ENCODE measurements around the gene SYNPO2. TPM values are rescaled to one million over a fixed set of nuclear protein-coding genes. Genes with fewer than 3 reads are reported as not detected.
"Not testable (repeated sequence)": the region's sequence is repeated elsewhere in the genome, so short reads cannot be mapped to it uniquely, and the experiment has no call there.

The SYNPO2 gene
- total and polyA plus RNA-seq, 2 of the 8 experiments (the other 6 are each of a cell fraction or from before 2014, with no cell fraction given), result 0.50 to 4.2 TPM

DNA sequence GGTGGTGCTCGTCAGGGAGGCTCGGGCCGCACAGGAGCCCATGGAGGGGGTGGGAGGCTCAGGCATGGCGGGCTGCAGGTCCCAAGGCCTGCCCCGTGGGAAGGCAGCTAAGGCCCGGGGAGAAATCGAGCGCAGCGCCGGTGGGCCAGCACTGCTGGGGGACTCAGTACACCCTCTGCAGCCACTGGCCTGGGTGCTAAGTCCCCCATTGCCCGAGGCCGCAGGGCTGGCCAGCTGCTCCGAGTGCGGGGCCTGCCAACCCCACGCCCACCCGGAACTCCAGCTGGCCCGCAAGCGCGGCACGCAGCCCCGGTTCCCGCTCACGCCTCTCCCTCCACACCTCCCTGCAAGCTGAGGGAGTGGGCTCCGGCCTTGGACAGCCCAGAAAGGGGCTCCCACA lies 88.4 kb downstream of the SYNPO2 start:
- H2BK20ac ChIP-seq (ENCODE audit: low read length); H4K5ac ChIP-seq (ENCODE audit: insufficient read length, low read depth, low read length); DNase-seq (ENCODE audit: low read depth in 1 of 2, low spot score in 2 of 2); H2BK15ac ChIP-seq (ENCODE audit: low read length); H3K4me2 ChIP-seq (ENCODE audit: insufficient read depth in 1 of 2, low read depth in 2 of 2, low read length in 2 of 2); H3K27me3 ChIP-seq (replicated peaks in 1 of 4; ENCODE audit: control insufficient read depth in 3 of 4, extremely low read depth in 1 of 4, insufficient read depth in 3 of 4, low read length in 3 of 4); H2BK5ac ChIP-seq (ENCODE audit: low read depth, low read length); H3K79me2 ChIP-seq (ENCODE audit: control insufficient read depth in 1 of 2, insufficient read depth in 2 of 2, low read length in 2 of 2); H2BK12ac ChIP-seq (ENCODE audit: low read depth, low read length); H3K4me3 ChIP-seq (ENCODE audit: extremely low read depth in 1 of 4, insufficient read depth in 2 of 4, low read depth in 3 of 4, low read length in 4 of 4); H3K14ac ChIP-seq (ENCODE audit: insufficient read length); H3K9ac ChIP-seq (replicated peaks in 1 of 4; ENCODE audit: extremely low read depth in 1 of 4, low read depth in 3 of 4, low read length in 3 of 4); H3K27ac ChIP-seq (ENCODE audit: low read depth, low read length); FAIRE-seq; H3K36me3 ChIP-seq (ENCODE audit: control insufficient read depth in 2 of 4, insufficient read depth in 4 of 4, low read length in 3 of 4); H2AFZ ChIP-seq (ENCODE audit: low read length); H3K56ac ChIP-seq (replicated peaks; ENCODE audit: insufficient read length, low read depth, low read length); H2BK120ac ChIP-seq (replicated peaks; ENCODE audit: low read depth, low read length); H3K9me3 ChIP-seq (ENCODE audit: insufficient read depth in 2 of 2, low read depth in 1 of 2, low read length in 1 of 2); POLR2A ChIA-PET (ENCODE audit: partially characterized antibody); H3K23ac ChIP-seq (ENCODE audit: insufficient read length); H4K20me1 ChIP-seq (replicated peaks in 1 of 2; ENCODE audit: control insufficient read depth in 1 of 2, insufficient read depth in 2 of 2, low read length in 2 of 2); H4K91ac ChIP-seq (replicated peaks; ENCODE audit: insufficient read length, low read length); H2AK5ac ChIP-seq (ENCODE audit: low read depth, low read length); H3K4me1 ChIP-seq (replicated peaks in 1 of 4; ENCODE audit: control insufficient read depth in 3 of 4, insufficient read depth in 4 of 4, low read length in 3 of 4); H3K4ac ChIP-seq (replicated peaks; ENCODE audit: insufficient read length, low read depth, low read length); H4K8ac ChIP-seq (ENCODE audit: extremely low read depth, insufficient read depth, low read length); H3K79me1 ChIP-seq (ENCODE audit: low read depth, low read length); H3K23me2 ChIP-seq (ENCODE audit: low read depth, low read length); H3K18ac ChIP-seq (ENCODE audit: extremely low read depth, low read length): not testable (repeated sequence)
- WGBS, 2 experiments (ENCODE audit: extremely low coverage in 1 of 2, insufficient coverage in 1 of 2, insufficient read length in 1 of 2, insufficient replicate concordance in 2 of 2, low coverage in 1 of 2, low lambda C conversion rate in 2 of 2, missing lambda C conversion rate in 1 of 2), result 95% methylated on average over 20 of the region's 24 CpGs; no CpG with 5 or more reads in 1 of the 2 experiments
- CTCF ChIA-PET (ENCODE audit: partially characterized antibody), result interaction anchor here (1.2 to 2.1 kb wide), 3 partner anchors 8 to 513 kb away, joined by 4 to 5 read pairs (median 4); no protein-coding TSS in a partner anchor

All from H1 (cell line).